Epithelial cell of proximal tubule (primary cell): ENCODE results near the gene SDCBP2. TPM values are rescaled to one million over a fixed set of nuclear protein-coding genes. Genes with fewer than 3 reads are reported as not detected.

ENCODE experiments used
- DNase-seq: peaks from one replicate; pipeline ENCODE4 v3.0.0-alpha.2; 2011; ENCODE audit warnings: low read depth
- H3K4me3 ChIP-seq: 2 replicates; pipeline ENCODE4 v1.5.1; 2011; ENCODE audit warnings: low read depth, mild to moderate bottlenecking, low read length
- total RNA-seq: library from RNA; depleted of rRNA; stranded (reverse); fragments of >200 nt; gene quantifications from 2 replicates; pipeline ENCODE4 v1.2.3, GENCODE V29; 2015
- TF ChIP-seq, protein P1 (sequence below): conservative IDR thresholded peaks from 2 replicates; pipeline ENCODE4 v1.5.1; 2012; ENCODE audit warnings: low read depth, mild to moderate bottlenecking, low read length

Gene SDCBP2
- total RNA-seq, 1 donor from 2014 or later, result 5.1 TPM

DNA sequence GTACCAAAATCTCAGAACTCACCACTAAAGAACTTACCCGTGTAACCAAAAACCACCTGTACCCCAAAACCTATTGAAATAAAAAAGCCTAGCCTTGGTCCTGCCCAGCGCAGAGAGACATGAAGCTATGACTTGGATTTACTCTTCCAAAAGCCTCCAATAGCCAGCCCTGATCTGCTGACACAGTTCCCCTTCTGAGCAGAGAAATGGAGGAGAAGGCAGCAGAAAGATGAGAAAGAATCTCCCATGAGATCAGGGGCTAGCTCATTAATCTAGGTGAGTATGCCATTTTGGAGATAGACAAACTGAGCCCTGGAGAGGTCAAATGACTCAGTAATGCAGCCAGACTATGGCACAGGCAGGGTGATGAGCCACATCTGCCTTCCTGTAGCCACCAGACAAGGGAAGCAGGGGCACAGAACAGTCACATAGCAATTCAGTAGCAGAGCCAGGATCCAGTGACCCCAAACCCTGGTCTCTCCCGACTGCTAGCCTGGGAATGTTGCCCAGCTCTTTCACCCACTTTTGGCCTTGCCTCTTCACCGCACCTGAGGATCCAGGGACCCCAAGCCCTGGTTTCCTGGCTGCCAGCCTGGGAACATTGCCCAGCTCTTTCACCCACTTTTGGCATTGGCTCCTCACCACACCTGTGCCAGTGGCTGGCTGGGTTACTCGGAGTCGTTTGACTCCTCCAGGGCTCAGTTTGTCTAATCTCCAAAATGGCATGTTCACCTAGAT lies 7.2 kb upstream of the SDCBP2 start:
- no peak overlapping the region for H3K4me3 ChIP-seq
- TF ChIP-seq, protein P1, sequence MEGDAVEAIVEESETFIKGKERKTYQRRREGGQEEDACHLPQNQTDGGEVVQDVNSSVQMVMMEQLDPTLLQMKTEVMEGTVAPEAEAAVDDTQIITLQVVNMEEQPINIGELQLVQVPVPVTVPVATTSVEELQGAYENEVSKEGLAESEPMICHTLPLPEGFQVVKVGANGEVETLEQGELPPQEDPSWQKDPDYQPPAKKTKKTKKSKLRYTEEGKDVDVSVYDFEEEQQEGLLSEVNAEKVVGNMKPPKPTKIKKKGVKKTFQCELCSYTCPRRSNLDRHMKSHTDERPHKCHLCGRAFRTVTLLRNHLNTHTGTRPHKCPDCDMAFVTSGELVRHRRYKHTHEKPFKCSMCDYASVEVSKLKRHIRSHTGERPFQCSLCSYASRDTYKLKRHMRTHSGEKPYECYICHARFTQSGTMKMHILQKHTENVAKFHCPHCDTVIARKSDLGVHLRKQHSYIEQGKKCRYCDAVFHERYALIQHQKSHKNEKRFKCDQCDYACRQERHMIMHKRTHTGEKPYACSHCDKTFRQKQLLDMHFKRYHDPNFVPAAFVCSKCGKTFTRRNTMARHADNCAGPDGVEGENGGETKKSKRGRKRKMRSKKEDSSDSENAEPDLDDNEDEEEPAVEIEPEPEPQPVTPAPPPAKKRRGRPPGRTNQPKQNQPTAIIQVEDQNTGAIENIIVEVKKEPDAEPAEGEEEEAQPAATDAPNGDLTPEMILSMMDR, result no peak
- DNase-seq, result no peak

DNA sequence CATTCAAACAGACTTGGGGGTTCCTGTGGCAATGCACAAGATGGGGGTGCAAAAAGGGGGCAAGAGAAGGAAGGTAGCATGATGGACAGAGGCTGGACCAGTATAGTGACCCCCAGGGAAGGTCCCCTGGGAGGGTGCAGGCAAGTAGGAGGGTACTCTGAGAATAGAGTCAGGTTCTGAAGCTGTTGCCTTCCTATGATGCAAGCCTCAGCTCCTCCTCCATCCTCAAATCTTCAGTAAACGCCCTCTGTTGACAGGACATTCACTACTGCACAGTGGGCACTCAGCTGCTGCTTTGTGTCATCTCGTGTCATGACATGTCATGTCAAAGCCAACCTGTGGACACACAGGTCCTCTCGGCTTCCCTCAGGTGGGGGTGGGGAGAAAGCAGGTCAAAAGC lies 5.8 kb upstream of the SDCBP2 start:
- no peak for DNase-seq
- no peak overlapping the region for H3K4me3 ChIP-seq
- TF ChIP-seq, protein P1, result no peak

DNA sequence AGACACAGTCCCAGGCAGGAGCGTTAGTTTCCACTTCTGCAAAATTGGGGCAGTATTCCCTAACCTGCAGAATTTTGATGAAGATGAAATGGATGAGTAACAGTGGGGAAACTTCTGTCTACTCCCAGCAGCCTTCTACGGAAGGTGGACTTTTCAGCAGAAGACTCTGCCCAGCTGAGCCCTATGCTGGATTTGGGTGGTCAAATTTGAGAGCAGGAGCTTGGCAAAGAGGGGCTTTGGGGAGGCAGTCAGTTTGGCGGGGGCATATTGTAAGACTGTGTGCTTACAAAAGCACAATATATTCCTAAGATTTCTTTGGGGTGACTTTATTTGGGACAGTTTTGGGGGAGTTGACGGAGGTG lies 5.4 kb upstream of the SDCBP2 start:
- TF ChIP-seq, protein P1, result no peak
- no peak overlapping the region for H3K4me3 ChIP-seq
- no peak for DNase-seq

DNA sequence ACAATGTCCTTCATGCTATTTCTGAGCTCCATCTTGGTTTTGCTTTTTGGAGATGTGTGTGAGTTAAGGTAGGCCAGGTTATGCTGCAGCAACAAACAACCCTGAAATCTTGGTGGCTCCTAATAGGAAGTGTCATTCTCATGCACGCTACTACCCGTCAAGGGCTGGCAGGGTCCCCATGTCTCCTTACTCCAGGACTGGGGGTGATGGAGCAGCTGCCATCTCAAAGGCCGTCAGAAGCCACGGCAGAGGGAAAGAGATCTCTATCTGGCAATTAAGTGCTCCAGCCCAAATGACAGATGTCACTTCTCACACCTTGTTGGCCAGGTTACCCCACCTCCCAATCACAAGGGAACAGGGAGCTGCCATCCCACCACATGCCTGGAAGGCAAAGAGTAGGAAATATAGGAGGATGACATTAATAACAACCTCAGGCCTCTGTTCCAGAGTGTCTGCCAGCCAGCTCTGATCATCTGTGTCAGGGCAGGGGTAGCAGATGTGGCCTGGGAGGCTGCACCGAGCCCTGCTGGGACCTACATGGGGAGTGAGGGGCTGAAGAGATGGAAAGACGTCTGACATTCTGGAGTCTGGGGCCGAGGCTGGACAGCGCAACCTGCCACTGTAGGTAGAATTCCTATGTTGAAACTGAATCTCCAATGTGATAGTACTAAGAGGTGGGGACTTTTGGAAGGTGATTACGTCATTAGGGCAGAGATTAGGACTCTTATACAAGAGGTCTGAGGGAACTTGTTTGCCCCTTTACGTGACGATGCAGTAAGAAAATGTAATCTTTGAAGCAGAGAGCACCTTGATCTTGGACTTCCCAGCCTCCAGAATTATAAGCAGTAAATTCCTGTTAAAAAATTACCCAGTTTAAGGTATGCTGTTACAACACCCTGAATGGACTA lies 4.8 kb upstream of the SDCBP2 start:
- no peak for DNase-seq
- TF ChIP-seq, protein P1, result no peak
- no peak overlapping the region for H3K4me3 ChIP-seq

DNA sequence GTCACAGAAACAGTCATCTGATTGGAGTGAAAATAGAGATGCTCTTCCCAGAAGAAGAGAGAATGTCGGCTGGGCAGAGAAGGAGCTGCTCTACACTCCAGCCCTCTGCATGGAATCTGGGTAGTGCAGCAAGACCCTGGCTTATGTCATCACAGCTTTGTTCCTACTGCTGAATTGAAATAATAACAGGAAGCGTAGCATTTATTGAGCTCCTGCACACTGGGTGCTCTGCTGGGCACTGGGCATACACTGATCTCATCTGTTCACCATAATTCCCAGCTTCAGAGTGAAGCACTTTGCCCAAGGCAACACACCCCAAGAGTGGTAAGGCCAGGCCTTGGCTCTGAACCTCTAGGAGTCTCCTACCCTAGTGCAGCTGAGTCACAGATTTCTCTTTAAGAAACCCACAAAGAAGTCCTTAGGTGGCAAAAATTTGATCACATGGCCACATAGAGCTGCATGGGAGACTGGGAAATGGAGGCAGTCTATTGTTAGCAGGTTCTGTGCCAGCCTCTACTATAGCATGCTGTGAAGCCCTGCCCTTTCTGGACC lies 3.9 kb upstream of the SDCBP2 start:
- no peak for DNase-seq
- no peak overlapping the region for H3K4me3 ChIP-seq

DNA sequence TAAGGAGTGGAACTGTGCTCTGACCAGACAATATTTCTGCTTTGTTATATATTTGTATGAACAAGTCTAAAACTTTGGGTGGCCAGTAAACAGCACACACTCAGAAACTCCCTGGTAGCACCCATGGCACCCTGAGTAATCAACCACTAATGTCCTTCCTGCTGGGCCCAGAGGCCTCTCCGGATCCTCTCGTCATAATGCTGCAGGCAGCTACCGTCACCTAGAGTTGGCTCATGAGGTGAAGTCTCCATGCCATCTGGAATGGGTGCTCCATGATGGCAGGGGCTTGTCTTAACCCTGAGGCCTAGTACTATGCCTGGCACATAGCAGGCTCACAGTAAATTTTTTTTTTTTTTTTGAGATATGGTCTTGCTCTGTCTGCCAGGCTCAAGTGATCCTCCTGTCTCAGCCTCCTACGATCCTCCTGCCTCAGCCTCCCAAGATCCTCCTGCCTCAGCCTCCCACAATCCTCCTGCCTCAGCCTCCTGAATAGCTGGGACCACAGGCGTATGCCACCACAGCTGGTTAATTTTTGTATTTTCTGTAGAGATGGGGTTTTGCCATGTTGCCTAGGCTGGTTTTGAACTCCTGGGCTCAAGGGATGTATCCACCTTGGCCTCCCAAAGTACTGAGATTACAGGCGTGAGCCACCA lies 3.0 kb upstream of the SDCBP2 start:
- DNase-seq, result no peak
- TF ChIP-seq, protein P1, result no peak
- no peak overlapping the region for H3K4me3 ChIP-seq

More for the DNA sequence above, 3.9 kb upstream of the SDCBP2 start:
- TF ChIP-seq, protein P1, result no peak
